B cell (primary cell): Measurements from ENCODE around the gene SPPL2A. TPM values are rescaled to one million over a fixed set of nuclear protein-coding genes. Genes with fewer than 3 reads are reported as not detected.

ENCODE experiments used
- ATAC-seq: fragments of 200-7000 bp; cut with Tn5 transposase; one replicate; pipeline ENCODE4 v1.10.0; 2021; ENCODE audit warnings: low read depth, mild to moderate bottlenecking, moderate number of reproducible peaks, moderate library complexity
- CTCF ChIA-PET: fragments of 350-600 bp; sonication (Branson Sonifier 250); formaldehyde crosslinking; loops from one replicate; lab custom pipeline; 2021; ENCODE audit warnings: antibody characterized with exemption, inconsistent platforms; lab: Charles Lee
- POLR2A ChIA-PET: fragments of 350-600 bp; sonication (Branson Sonifier 250); formaldehyde crosslinking; loops from one replicate; lab custom pipeline; 2021; ENCODE audit warnings: antibody characterized with exemption; lab: Charles Lee
- DNase-seq: peaks from one replicate; pipeline ENCODE4 v3.0.0; 2013
- H2AFZ ChIP-seq: 2 replicates; pipeline ENCODE4 v1.6.1; 2012; ENCODE audit warnings: mild to moderate bottlenecking, low read depth, low read length; ENCODE audit not compliant: insufficient read depth, poor library complexity, severe bottlenecking
- H3K27ac ChIP-seq, 2 donors: 1 replicate in 1 of 2; 2 replicates in 1 of 2; pipeline ENCODE4 v1.5.1; 2012 to 2013; ENCODE audit warnings: low read length in 2 of 2, mild to moderate bottlenecking in 2 of 2, moderate library complexity in 1 of 2
- H3K27me3 ChIP-seq, 4 experiments: fragments of 200-600 bp in 1 of 4; sonication (generic) in 1 of 4; replicated peaks in 1 of 4; 1 replicate in 2 of 4; 2 replicates in 2 of 4; pipeline versions ENCODE4 v1.6.1 to v1.7.0; 2013 to 2016; ENCODE audit warnings: low read length in 3 of 4, mild to moderate bottlenecking in 2 of 4, mixed read lengths in 1 of 4, moderate library complexity in 1 of 4; ENCODE audit not compliant: insufficient read depth in 4 of 4, control insufficient read depth in 3 of 4; ENCODE audit errors: control extremely low read depth in 1 of 4
- H3K36me3 ChIP-seq, 2 experiments: replicated peaks in 1 of 2; 1 replicate in 1 of 2; 2 replicates in 1 of 2; pipeline versions ENCODE4 v1.6.1 to v1.7.1; 2013; ENCODE audit warnings: low read length in 1 of 2; ENCODE audit not compliant: insufficient read depth in 2 of 2, control insufficient read depth in 1 of 2; ENCODE audit errors: control extremely low read depth in 1 of 2, extremely low read depth in 1 of 2
- H3K4me1 ChIP-seq, 2 donors: fragments of 200-600 bp in 1 of 2; sonication (generic) in 1 of 2; 1 replicate in 1 of 2; 2 replicates in 1 of 2; pipeline versions ENCODE4 v1.5.1 to v1.6.1; 2013 to 2017; ENCODE audit warnings: low read length in 2 of 2; ENCODE audit not compliant: control insufficient read depth in 2 of 2, insufficient read depth in 2 of 2
- H3K4me2 ChIP-seq: replicated peaks from 2 replicates; pipeline ENCODE3; 2012; ENCODE audit warnings: mild to moderate bottlenecking, low read depth, low read length; ENCODE audit not compliant: poor library complexity, severe bottlenecking
- H3K4me3 ChIP-seq, 5 experiments: fragments of 200-600 bp in 1 of 5; sonication (generic) in 1 of 5; 1 replicate in 3 of 5; 2 replicates in 2 of 5; pipeline versions ENCODE4 v1.5.1 to v1.7.0; 2011 to 2016; ENCODE audit warnings: low read length in 4 of 5, mild to moderate bottlenecking in 4 of 5, low read depth in 2 of 5, control low read depth in 1 of 5, moderate library complexity in 1 of 5; ENCODE audit not compliant: insufficient read depth in 1 of 5; ENCODE audit errors: control extremely low read depth in 1 of 5, extremely low read depth in 1 of 5
- H3K79me2 ChIP-seq: fragments of 200-600 bp; sonication (generic); one replicate; pipeline ENCODE4 v1.6.0; 2016; ENCODE audit warnings: low read length; ENCODE audit not compliant: control insufficient read depth, insufficient read depth
- H3K9ac ChIP-seq: fragments of 200-600 bp; sonication (generic); 2 replicates; pipeline ENCODE4 v1.6.1; 2017; ENCODE audit warnings: mild to moderate bottlenecking, low read length, moderate library complexity
- H3K9me3 ChIP-seq, 3 donors: one replicate each; pipeline versions ENCODE4 v1.6.1 to v1.7.1; 2013; ENCODE audit warnings: low read length in 2 of 3; ENCODE audit not compliant: control insufficient read depth in 2 of 3, insufficient read depth in 1 of 3; ENCODE audit errors: control extremely low read depth in 1 of 3
- H4K20me1 ChIP-seq: 2 replicates; pipeline ENCODE4 v1.6.0; 2012; ENCODE audit warnings: mild to moderate bottlenecking, low read length; ENCODE audit not compliant: insufficient read depth, control insufficient read depth, poor library complexity, severe bottlenecking
- H3K27ac Mint-ChIP-seq: one replicate; pipeline ENCODE4 v1.8.0; 2021; ENCODE audit warnings: mixed read lengths
- H3K27me3 Mint-ChIP-seq: one replicate; pipeline ENCODE4 v1.8.0; 2021; ENCODE audit warnings: mixed read lengths
- H3K4me1 Mint-ChIP-seq: one replicate; pipeline ENCODE4 v1.8.0; 2021; ENCODE audit warnings: mixed read lengths
- H3K4me3 Mint-ChIP-seq: one replicate; pipeline ENCODE4 v1.8.0; 2021; ENCODE audit warnings: mixed read lengths
- H3K9me3 Mint-ChIP-seq: one replicate; pipeline ENCODE4 v1.8.0; 2022; ENCODE audit warnings: mixed read lengths; ENCODE audit not compliant: insufficient read depth
- EZH2 ChIP-seq: IDR thresholded peaks from 2 replicates; pipeline ENCODE4 v1.6.1; 2012; ENCODE audit warnings: borderline replicate concordance, low read depth, mild to moderate bottlenecking, moderate library complexity, low read length; ENCODE audit not compliant: insufficient read depth, poor library complexity, severe bottlenecking
- WGBS: methylation state at CpG from one replicate; pipeline ENCODE4 v1.1.5; 2013; ENCODE audit warnings: missing lambda C conversion rate; ENCODE audit not compliant: insufficient coverage; 5-methylcytosine and 5-hydroxymethylcytosine counted together
- intact Hi-C: fragments of 100-400 bp; cut with micrococcal nuclease; formaldehyde crosslinking; loops from one replicate; pipeline ENCODE4 v1.10.0; 2022
- polyA plus RNA-seq: library from polyadenylated mRNA; depleted of rRNA; stranded (reverse); fragments of >200 nt; gene quantifications from 2 replicates; pipeline ENCODE4 v1.2.3, GENCODE V29; 2012
- total RNA-seq, 2 donors: library from RNA; stranded (reverse); fragments of 120-200 nt in 1 of 2; gene quantifications; 1 replicate in 1 of 2; 2 replicates in 1 of 2; pipeline versions ENCODE4 v1.2.3 to v1.2.4, GENCODE V29; 2013 to 2022
- TF ChIP-seq, protein P1 (sequence below): fragments of 200-600 bp; IDR thresholded peaks from one replicate; pipeline ENCODE4 v1.8.0; 2022; ENCODE audit warnings: antibody characterized with exemption, mild to moderate bottlenecking

Gene SPPL2A
- total and polyA plus RNA-seq, 2 donors (not counting 1 experiment from before 2014, with no cell fraction given): 34.6 to 78.3 TPM

DNA sequence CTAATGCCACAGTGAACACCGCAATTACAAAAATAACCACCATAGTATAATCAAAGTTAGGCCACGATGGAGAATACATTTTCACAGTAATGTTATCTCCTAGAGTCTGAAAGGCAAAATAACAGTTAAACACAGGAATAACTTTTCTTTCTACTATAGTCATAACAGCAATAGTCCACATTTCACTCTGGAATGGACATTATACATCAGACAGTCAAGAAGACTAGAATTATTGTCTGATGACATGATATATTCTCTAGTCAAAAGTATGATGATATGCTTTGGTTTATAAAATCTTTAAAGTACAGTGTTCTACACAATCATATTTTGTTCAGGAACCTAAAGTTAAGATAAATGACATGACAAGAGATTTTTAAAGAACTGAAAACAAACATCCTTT is 18.0 kb downstream of the SPPL2A start:
- Histone ChIP-seq H3K4me3 (no peak overlapping the region), H3K27ac (no peak overlapping the region), H3K27me3 (no peaks in the 10 kb centered on the region), H4K20me1 (peaks cover 19% of the 10 kb centered on the region), H3K4me2 (no peak overlapping the region), H3K4me1 (no peaks in the 10 kb centered on the region), H3K79me2 (peaks cover 23% of the 10 kb centered on the region), H3K9ac (no peak overlapping the region), H2AFZ (no peak overlapping the region), H3K9me3 (no peaks in the 10 kb centered on the region), H3K36me3 (peaks cover 2 to 39% of the 10 kb centered on the region in 2 experiments)
- CTCF ChIA-PET: no interaction called here
- WGBS: no CpG with 5 or more reads among the region's 2 CpGs
- Mint-ChIP-seq H3K27ac (no peak overlapping the region), H3K4me3 (no peak overlapping the region), H3K4me1 (peaks cover 1% of the 10 kb centered on the region), H3K9me3 (no peaks in the 10 kb centered on the region), H3K27me3 (no peaks in the 10 kb centered on the region)
- no peak for TF ChIP-seq EZH2
- TF ChIP-seq, protein P1, sequence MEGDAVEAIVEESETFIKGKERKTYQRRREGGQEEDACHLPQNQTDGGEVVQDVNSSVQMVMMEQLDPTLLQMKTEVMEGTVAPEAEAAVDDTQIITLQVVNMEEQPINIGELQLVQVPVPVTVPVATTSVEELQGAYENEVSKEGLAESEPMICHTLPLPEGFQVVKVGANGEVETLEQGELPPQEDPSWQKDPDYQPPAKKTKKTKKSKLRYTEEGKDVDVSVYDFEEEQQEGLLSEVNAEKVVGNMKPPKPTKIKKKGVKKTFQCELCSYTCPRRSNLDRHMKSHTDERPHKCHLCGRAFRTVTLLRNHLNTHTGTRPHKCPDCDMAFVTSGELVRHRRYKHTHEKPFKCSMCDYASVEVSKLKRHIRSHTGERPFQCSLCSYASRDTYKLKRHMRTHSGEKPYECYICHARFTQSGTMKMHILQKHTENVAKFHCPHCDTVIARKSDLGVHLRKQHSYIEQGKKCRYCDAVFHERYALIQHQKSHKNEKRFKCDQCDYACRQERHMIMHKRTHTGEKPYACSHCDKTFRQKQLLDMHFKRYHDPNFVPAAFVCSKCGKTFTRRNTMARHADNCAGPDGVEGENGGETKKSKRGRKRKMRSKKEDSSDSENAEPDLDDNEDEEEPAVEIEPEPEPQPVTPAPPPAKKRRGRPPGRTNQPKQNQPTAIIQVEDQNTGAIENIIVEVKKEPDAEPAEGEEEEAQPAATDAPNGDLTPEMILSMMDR: no peak
- POLR2A ChIA-PET: no interaction called here
- DNase-seq (no peak), ATAC-seq (no peak)
- intact Hi-C loops: no loop called here

DNA sequence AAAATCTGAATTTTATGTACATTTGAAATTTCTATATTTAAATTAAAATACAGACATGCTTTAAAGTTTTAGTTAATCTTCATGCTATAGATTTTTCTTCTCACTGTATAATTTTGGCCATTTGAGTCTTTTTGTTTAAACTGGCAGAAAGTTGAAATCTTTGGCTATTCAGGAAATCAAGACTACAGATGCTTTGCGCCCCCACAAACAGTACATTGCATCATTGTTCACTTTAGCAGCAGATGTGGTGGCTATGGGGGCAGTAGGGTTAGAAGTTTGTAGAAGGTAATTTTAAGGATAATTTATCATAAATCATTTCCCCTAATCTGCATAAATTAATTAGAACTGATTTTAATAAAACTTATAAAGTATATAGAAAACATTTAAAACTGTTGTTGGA is 20.9 kb downstream of the SPPL2A start:
- DNase-seq: no peak
- H3K4me1 Mint-ChIP-seq: no peaks in the 10 kb centered on the region

More for the DNA sequence above, 20.9 kb downstream of the SPPL2A start:
- H3K27ac ChIP-seq: no peak overlapping the region
- H3K27me3 ChIP-seq: no peaks in the 10 kb centered on the region
- H2AFZ ChIP-seq: no peak overlapping the region
- no peak for ATAC-seq
- no peak overlapping the region for H3K4me2 ChIP-seq
- no peak overlapping the region for H3K4me3 ChIP-seq
- Mint-ChIP-seq H3K9me3 (no peaks in the 10 kb centered on the region), H3K27ac (no peak overlapping the region), H3K4me3 (no peak overlapping the region), H3K27me3 (no peaks in the 10 kb centered on the region)
- WGBS: no CpG with 5 or more reads among the region's 1 CpG
- TF ChIP-seq, protein P1: no peak
- no peak for TF ChIP-seq EZH2
- no peaks in the 10 kb centered on the region for H3K79me2 ChIP-seq
- intact Hi-C loops: no loop called here
- H3K36me3 ChIP-seq: peaks cover 2 to 36% of the 10 kb centered on the region in 2 experiments
- no peaks in the 10 kb centered on the region for H3K9me3 ChIP-seq
- H3K9ac ChIP-seq: no peak overlapping the region
- no peaks in the 10 kb centered on the region for H4K20me1 ChIP-seq
- ChIA-PET POLR2A (no interaction called here), CTCF (no interaction called here)
- no peaks in the 10 kb centered on the region for H3K4me1 ChIP-seq
